Ectodermal cell (in vitro differentiated cells): ENCODE measurements around the gene HECTD4.

ENCODE experiments used
- H3K27ac ChIP-seq: 2 replicates; pipeline ENCODE4 v1.7.0; 2013; ENCODE audit warnings: mild to moderate bottlenecking, low read depth, low read length; ENCODE audit not compliant: insufficient read depth, poor library complexity, severe bottlenecking
- H3K27me3 ChIP-seq: 2 replicates; pipeline ENCODE4 v1.7.0; 2013; ENCODE audit warnings: mild to moderate bottlenecking, low read length; ENCODE audit not compliant: insufficient read depth, control insufficient read depth, poor library complexity, severe bottlenecking
- H3K36me3 ChIP-seq: one replicate; pipeline ENCODE4 v1.7.0; 2013; ENCODE audit warnings: low read length; ENCODE audit not compliant: control insufficient read depth, insufficient read depth
- H3K4me1 ChIP-seq: one replicate; pipeline ENCODE4 v1.7.0; 2013; ENCODE audit warnings: low read length; ENCODE audit not compliant: control insufficient read depth, insufficient read depth
- H3K4me3 ChIP-seq: 2 replicates; pipeline ENCODE4 v1.7.0; 2013; ENCODE audit warnings: low read depth, low read length, control low read depth; ENCODE audit not compliant: insufficient read depth
- H3K9me3 ChIP-seq: 2 replicates; pipeline ENCODE4 v1.7.0; 2013; ENCODE audit warnings: mild to moderate bottlenecking, low read length, moderate library complexity; ENCODE audit not compliant: control insufficient read depth
- WGBS, 2 experiments: methylation state at CpG; one replicate each; pipeline ENCODE4 v1.1.7; 2013; ENCODE audit warnings: missing lambda C conversion rate in 2 of 2; 5-methylcytosine and 5-hydroxymethylcytosine counted together

The HECTD4 gene

GRCh38 chr12:112176321-112177010 lies 205.8 kb downstream of the HECTD4 start:
- no peaks in the 10 kb centered on the region for H3K9me3 ChIP-seq
- no peak overlapping the region for H3K4me3 ChIP-seq
- no peaks in the 10 kb centered on the region for H3K27me3 ChIP-seq
- 90 to 91% methylated on average over 11 of the region's 11 CpGs for WGBS, 2 experiments
- no peak overlapping the region for H3K27ac ChIP-seq
- H3K36me3 ChIP-seq = peaks cover 22% of the 10 kb centered on the region
- no peaks in the 10 kb centered on the region for H3K4me1 ChIP-seq

- Histone ChIP-seq H3K4me3 (no peak overlapping the region), H3K27ac (no peak overlapping the region), H3K9me3 (no peaks in the 10 kb centered on the region), H3K4me1 (no peaks in the 10 kb centered on the region), H3K27me3 (no peaks in the 10 kb centered on the region), H3K36me3 (peaks cover 22% of the 10 kb centered on the region)
- WGBS, 2 experiments = 95 to 96% methylated on average over 20 of the region's 20 CpGs
Measured at GRCh38 chr12:112175361-112176155, 206.7 kb downstream of the HECTD4 start.

- 96% methylated on average over 21 of the region's 21 CpGs for WGBS, 2 experiments
- Histone ChIP-seq H3K9me3 (no peaks in the 10 kb centered on the region), H3K4me3 (no peak overlapping the region), H3K27ac (no peak overlapping the region), H3K27me3 (no peaks in the 10 kb centered on the region), H3K36me3 (peaks cover 15% of the 10 kb centered on the region), H3K4me1 (no peaks in the 10 kb centered on the region)
Measured at GRCh38 chr12:112172556-112173324, 209.5 kb downstream of the HECTD4 start.

GRCh38 chr12:112170971-112171596 lies 211.1 kb downstream of the HECTD4 start:
- H3K9me3 ChIP-seq = no peaks in the 10 kb centered on the region
- no peaks in the 10 kb centered on the region for H3K4me1 ChIP-seq
- H3K27me3 ChIP-seq = no peaks in the 10 kb centered on the region
- H3K4me3 ChIP-seq = no peak overlapping the region
- 96 to 97% methylated on average over 17 of the region's 17 CpGs for WGBS, 2 experiments
- no peak overlapping the region for H3K27ac ChIP-seq
- peaks cover 15% of the 10 kb centered on the region for H3K36me3 ChIP-seq

GRCh38 chr12:112170376-112170775 lies 211.9 kb downstream of the HECTD4 start:
- Histone ChIP-seq H3K36me3 (peaks cover 13% of the 10 kb centered on the region), H3K9me3 (no peaks in the 10 kb centered on the region), H3K27me3 (no peaks in the 10 kb centered on the region), H3K27ac (no peak overlapping the region), H3K4me3 (no peak overlapping the region), H3K4me1 (no peaks in the 10 kb centered on the region)
- WGBS, 2 experiments = 88 to 91% methylated on average over 8 of the region's 8 CpGs

- Histone ChIP-seq H3K27me3 (no peaks in the 10 kb centered on the region), H3K4me3 (no peak overlapping the region), H3K27ac (no peak overlapping the region), H3K36me3 (peaks cover 9% of the 10 kb centered on the region), H3K9me3 (no peaks in the 10 kb centered on the region), H3K4me1 (no peaks in the 10 kb centered on the region)
- WGBS, 2 experiments = 94 to 96% methylated on average over 7 of the region's 7 CpGs
Measured at GRCh38 chr12:112169966-112170365, 212.3 kb downstream of the HECTD4 start.

GRCh38 chr12:112169161-112169872 lies 212.9 kb downstream of the HECTD4 start:
- H3K9me3 ChIP-seq = no peaks in the 10 kb centered on the region
- no peak overlapping the region for H3K27ac ChIP-seq
- WGBS, 2 experiments = 95% methylated on average over 19 of the region's 19 CpGs
- peaks cover 8% of the 10 kb centered on the region for H3K36me3 ChIP-seq
- no peaks in the 10 kb centered on the region for H3K4me1 ChIP-seq
- H3K4me3 ChIP-seq = no peak overlapping the region
- H3K27me3 ChIP-seq = no peaks in the 10 kb centered on the region

- Histone ChIP-seq H3K9me3 (no peaks in the 10 kb centered on the region), H3K4me3 (no peak overlapping the region), H3K36me3 (peaks cover 8% of the 10 kb centered on the region), H3K27me3 (no peaks in the 10 kb centered on the region), H3K27ac (no peak overlapping the region), H3K4me1 (no peaks in the 10 kb centered on the region)
- WGBS, 2 experiments = 94 to 96% methylated on average over 8 of the region's 8 CpGs
Measured at GRCh38 chr12:112168561-112168971, 213.7 kb downstream of the HECTD4 start.

- Histone ChIP-seq H3K4me1 (no peaks in the 10 kb centered on the region), H3K4me3 (no peak overlapping the region), H3K9me3 (no peaks in the 10 kb centered on the region), H3K27me3 (no peaks in the 10 kb centered on the region), H3K27ac (no peak overlapping the region), H3K36me3 (peaks cover 11% of the 10 kb centered on the region)
- 93 to 96% methylated on average over 32 of the region's 32 CpGs for WGBS, 2 experiments
Measured at GRCh38 chr12:112167718-112168525, 214.3 kb downstream of the HECTD4 start.
